Spleen (tissue), 11 donors: ENCODE measurements around the gene IRX6. TPM values are rescaled to one million over a fixed set of nuclear protein-coding genes. Genes with fewer than 3 reads are reported as not detected.

Experiments
- DNase-seq: peaks from one replicate; pipeline ENCODE4 v3.0.0-alpha.2; 2020
- H3K27ac ChIP-seq, 8 donors: fragments of 200-600 bp; sonication (generic) in 7 of 8; 1 replicate in 4 of 8; 2 replicates in 4 of 8; pipeline versions ENCODE4 v1.5.0 to v1.8.0; 2016 to 2021; ENCODE audit warnings: inconsistent platforms in 4 of 8, mild to moderate bottlenecking in 4 of 8, moderate library complexity in 1 of 8
- H3K27me3 ChIP-seq, 7 donors: fragments of 200-600 bp; sonication (generic) in 6 of 7; replicated peaks in 1 of 7; 1 replicate in 4 of 7; 2 replicates in 3 of 7; pipeline versions ENCODE4 v1.5.0 to v1.8.0; 2016 to 2021; ENCODE audit warnings: inconsistent platforms in 3 of 7, mild to moderate bottlenecking in 1 of 7
- H3K36me3 ChIP-seq, 6 donors: fragments of 200-600 bp; sonication (generic) in 5 of 6; 1 replicate in 4 of 6; 2 replicates in 2 of 6; pipeline versions ENCODE4 v1.5.0 to v1.8.0; 2016 to 2021; ENCODE audit warnings: inconsistent platforms in 2 of 6
- H3K4me1 ChIP-seq, 6 donors: fragments of 200-600 bp; sonication (generic) in 5 of 6; 1 replicate in 3 of 6; 2 replicates in 3 of 6; pipeline versions ENCODE4 v1.5.0 to v1.8.0; 2016 to 2021; ENCODE audit warnings: inconsistent platforms in 3 of 6
- H3K4me3 ChIP-seq, 8 donors: fragments of 200-600 bp; sonication (generic) in 7 of 8; 1 replicate in 4 of 8; 2 replicates in 4 of 8; pipeline versions ENCODE4 v1.5.0 to v1.8.0; 2016 to 2021; ENCODE audit warnings: inconsistent platforms in 4 of 8, mild to moderate bottlenecking in 4 of 8, moderate library complexity in 2 of 8
- H3K9me3 ChIP-seq, 8 donors: fragments of 200-600 bp; sonication (generic) in 7 of 8; 1 replicate in 4 of 8; 2 replicates in 4 of 8; pipeline versions ENCODE4 v1.5.0 to v1.8.0; 2016 to 2021; ENCODE audit warnings: inconsistent platforms in 4 of 8
- CTCF ChIP-seq, 11 experiments: fragments of 200-600 bp in 7 of 11; fragments of 450-650 bp in 4 of 11; sonication (generic) in 4 of 11; IDR thresholded peaks in 8 of 11; conservative IDR thresholded peaks in 3 of 11; 1 replicate in 7 of 11; 2 replicates in 4 of 11; pipeline versions ENCODE4 v1.4.0 to v1.8.0; 2016 to 2021; ENCODE audit warnings: antibody characterized with exemption in 11 of 11, inconsistent platforms in 4 of 11, mild to moderate bottlenecking in 1 of 11
- POLR2A ChIP-seq, 3 donors: fragments of 450-650 bp; IDR thresholded peaks; one replicate each; pipeline ENCODE4 v1.5.1; 2017; ENCODE audit warnings: antibody characterized with exemption in 3 of 3, mild to moderate bottlenecking in 1 of 3
- POLR2AphosphoS5 ChIP-seq, 3 donors: sonication (generic); formaldehyde crosslinking; IDR thresholded peaks; one replicate each; pipeline ENCODE4 v1.5.1; 2017; ENCODE audit warnings: antibody characterized with exemption in 3 of 3
- WGBS, 5 donors: extraction: QIAGEN DNeasy Blood & Tissue Kit in 3 of 5; methylation state at CpG; one replicate each; pipeline versions ENCODE4 v1.1.5 to v1.1.7; 2013 to 2018; 5-methylcytosine and 5-hydroxymethylcytosine counted together
- intact Hi-C: fragments of 100-400 bp; cut with DNase I; formaldehyde crosslinking; loops from one replicate; pipeline ENCODE4 v1.15.0; 2023; ENCODE audit warnings: low total_unique reads
- polyA plus RNA-seq, 3 donors: library from polyadenylated mRNA; stranded (reverse); fragments of 200-250 nt; gene quantifications; one replicate each; pipeline ENCODE4 v1.2.1, GENCODE V29; 2013
- total RNA-seq, 7 donors: library from RNA; depleted of rRNA in 3 of 7; stranded (reverse); fragments of >200 nt in 3 of 7; fragmentation: NEBNext Ultra II Directional in 4 of 7; extraction: Animal tissue kit (Norgen Biotek cat#: 25700) in 4 of 7; gene quantifications; one replicate each; pipeline versions ENCODE4 v1.1.0 to v1.2.1, GENCODE V29; 2016 to 2021
- donor health status: healthy with polysubstance abuse.
- donor health status: DM: no; HTN: no; CAD: no; lungs with moderate emphysema.
- donor health status: DM: no; HTN: no; CAD: no.
- donor health status: Bipolar disorder and iron deficiency.
- donor health status: healthy.
- donor health status: DM: no; HTN: no; CAD: no.
- donor health status: DM: yes; HTN: yes; CAD: no.

The IRX6 gene
- total and polyA plus RNA-seq, 10 donors: 0.08 to 1.9 (median 0.40) TPM; not detected in 1

- TF ChIP-seq POLR2AphosphoS5 (IDR thresholded peaks at IDR 0.05) (no peak), CTCF (IDR thresholded peaks at IDR 0.05 in 8 of 11, conservative IDR thresholded peaks at IDR 0.05 in 3 of 11) (no peak), POLR2A (IDR thresholded peaks at IDR 0.05) (no peak)
- H3K4me1 ChIP-seq: no peaks in the 10 kb centered on the region
- H3K27ac ChIP-seq: no peak overlapping the region
- peaks cover 0 to 11% (median 0%) of the 10 kb centered on the region in 7 donors for H3K27me3 ChIP-seq
- intact Hi-C loops: no loop called here
- no peaks in the 10 kb centered on the region for H3K36me3 ChIP-seq
- H3K4me3 ChIP-seq: no peak overlapping the region
- 73 to 79% (median 77%) methylated on average over 1 of the region's 1 CpG for WGBS, 5 donors
- no peaks in the 10 kb centered on the region for H3K9me3 ChIP-seq
- DNase-seq: no peak
These were observed 46.5 kb upstream of the IRX6 start for GRCh38 chr16:55277536-55277935.

- Histone ChIP-seq H3K27me3 (peaks cover 0 to 17% (median 0%) of the 10 kb centered on the region in 7 donors), H3K27ac (no peak overlapping the region), H3K4me1 (no peaks in the 10 kb centered on the region), H3K4me3 (no peak overlapping the region), H3K36me3 (no peaks in the 10 kb centered on the region), H3K9me3 (no peaks in the 10 kb centered on the region)
- no peak for DNase-seq
- WGBS, 5 donors: 78 to 90% (median 85%) methylated on average over 6 of the region's 6 CpGs
- TF ChIP-seq CTCF (IDR thresholded peaks at IDR 0.05 in 8 of 11, conservative IDR thresholded peaks at IDR 0.05 in 3 of 11): no peak
- no peak for TF ChIP-seq POLR2A (IDR thresholded peaks at IDR 0.05)
- no peak for TF ChIP-seq POLR2AphosphoS5 (IDR thresholded peaks at IDR 0.05)
- intact Hi-C loops: no loop called here
These were observed 44.4 kb upstream of the IRX6 start for GRCh38 chr16:55279598-55279997.

GRCh38 chr16:55280587-55280986 lies 43.4 kb upstream of the IRX6 start:
- TF ChIP-seq CTCF (IDR thresholded peaks at IDR 0.05 in 8 of 11, conservative IDR thresholded peaks at IDR 0.05 in 3 of 11): no peak
- no peak for TF ChIP-seq POLR2AphosphoS5 (IDR thresholded peaks at IDR 0.05)
- no peak for TF ChIP-seq POLR2A (IDR thresholded peaks at IDR 0.05)

GRCh38 chr16:55282441-55282840 lies 41.6 kb upstream of the IRX6 start:
- intact Hi-C loops: no loop called here
- H3K4me1 ChIP-seq: no peaks in the 10 kb centered on the region
- no peak for DNase-seq
- H3K9me3 ChIP-seq: peaks cover 0 to 7% (median 4%) of the 10 kb centered on the region in 8 donors
- H3K4me3 ChIP-seq: no peak overlapping the region
- H3K27me3 ChIP-seq: peaks cover 0 to 21% (median 0%) of the 10 kb centered on the region in 7 donors
- no peak for TF ChIP-seq CTCF (IDR thresholded peaks at IDR 0.05 in 8 of 11, conservative IDR thresholded peaks at IDR 0.05 in 3 of 11)
- no peak for TF ChIP-seq POLR2A (IDR thresholded peaks at IDR 0.05)
- no peak for TF ChIP-seq POLR2AphosphoS5 (IDR thresholded peaks at IDR 0.05)
- no peak overlapping the region for H3K27ac ChIP-seq
- WGBS, 5 donors: 40 to 63% (median 44%) methylated on average over 1 of the region's 1 CpG
- H3K36me3 ChIP-seq: no peaks in the 10 kb centered on the region

More at GRCh38 chr16:55280587-55280986, 43.4 kb upstream of the IRX6 start:
- intact Hi-C loops: no loop called here
- Histone ChIP-seq H3K4me1 (no peaks in the 10 kb centered on the region), H3K9me3 (no peaks in the 10 kb centered on the region), H3K4me3 (no peak overlapping the region), H3K36me3 (no peaks in the 10 kb centered on the region), H3K27me3 (peaks cover 0 to 21% (median 0%) of the 10 kb centered on the region in 7 donors), H3K27ac (no peak overlapping the region)
- 42 to 67% (median 59%) methylated on average over 4 of the region's 4 CpGs for WGBS, 5 donors
- DNase-seq: no peak
